A549 (cell line): ENCODE data around the gene CAMTA1. TPM values are rescaled to one million over a fixed set of nuclear protein-coding genes. Genes with fewer than 3 reads are reported as not detected.
"Not testable (repeated sequence)": the region's sequence is repeated elsewhere in the genome, so short reads cannot be mapped to it uniquely, and the experiment has no call there.

ENCODE experiments used
- ATAC-seq, 2 experiments: fragments of 200-7000 bp in 1 of 2; fragments of >200 bp in 1 of 2; cut with Nextera tagmentation in 1 of 2; cut with Tn5 transposase in 1 of 2; 3 replicates each; pipeline versions ENCODE4 v1.8.0 to v1.9.1; 2018 to 2020; ENCODE audit warnings: mild to moderate bottlenecking in 1 of 2, moderate library complexity in 1 of 2
- CTCF ChIA-PET: fragments of 300-600 bp; sonication (Branson Sonifier 250); formaldehyde crosslinking; extraction: SDS; loops from one replicate; lab custom pipeline; 2021; ENCODE audit warnings: antibody characterized with exemption, inconsistent platforms; lab: Yijun Ruan, JAX
- POLR2A ChIA-PET: fragments of 350-600 bp; formaldehyde crosslinking; extraction: SDS; loops from one replicate; lab custom pipeline; 2021; ENCODE audit warnings: antibody characterized with exemption, inconsistent platforms; lab: Yijun Ruan, JAX
- DNase-seq, 2 experiments: peaks; one replicate each; pipeline versions ENCODE4 v3.0.0 to v3.0.0-alpha.2; 2011 to 2016; ENCODE audit warnings: low read depth in 1 of 2, low spot score in 1 of 2
- FAIRE-seq: peaks from 2 replicates; lab custom pipeline; 2011; peaks lifted over from hg19 to GRCh38; lab: Jason Lieb, UNC
- H3K27ac ChIP-seq, 2 experiments: fragments of >200 bp; sonication (Bioruptor Twin); formaldehyde crosslinking; 3 replicates each; pipeline ENCODE4 v1.5.1; 2016 to 2017
- H3K4me1 ChIP-seq: fragments of >200 bp; sonication (Bioruptor Twin); formaldehyde crosslinking; 3 replicates; pipeline ENCODE4 v1.6.1; 2016
- H3K4me2 ChIP-seq: fragments of >200 bp; sonication (Bioruptor Twin); formaldehyde crosslinking; 3 replicates; pipeline ENCODE4 v1.6.1; 2016
- H3K4me3 ChIP-seq: fragments of >200 bp; sonication (Bioruptor Twin); formaldehyde crosslinking; 3 replicates; pipeline ENCODE4 v1.5.1; 2016
- H3K9me3 ChIP-seq: fragments of >200 bp; sonication (Bioruptor Twin); formaldehyde crosslinking; 3 replicates; pipeline ENCODE4 v1.6.1; 2016
- BHLHE40 ChIP-seq: IDR thresholded peaks from 2 replicates; pipeline ENCODE4 v1.6.1; 2012; ENCODE audit warnings: low read depth, low read length, inconsistent platforms
- CBX2 ChIP-seq: fragments of 200-600 bp; sonication (generic); IDR thresholded peaks from 2 replicates; pipeline ENCODE4 v1.6.1; 2016; ENCODE audit warnings: low read depth, mild to moderate bottlenecking, borderline replicate concordance
- E2F6 ChIP-seq: IDR thresholded peaks from 2 replicates; pipeline ENCODE4 v1.6.1; 2012; ENCODE audit warnings: low read depth, borderline replicate concordance
- ELK1 ChIP-seq: fragments of 150-350 bp; IDR thresholded peaks from 2 replicates; pipeline ENCODE4 v1.6.1; 2014; ENCODE audit warnings: low read depth, mild to moderate bottlenecking, low read length
- FOSB ChIP-seq: fragments of 250-450 bp; sonication (Bioruptor Pico); IDR thresholded peaks from 2 replicates; pipeline ENCODE4 v1.5.0; 2020; ENCODE audit warnings: mild to moderate bottlenecking, moderate library complexity
- HEYL ChIP-seq: fragments of 250-450 bp; sonication (Bioruptor Pico); IDR thresholded peaks from 2 replicates; pipeline ENCODE4 v1.8.0; 2021; ENCODE audit warnings: mild to moderate bottlenecking, moderate library complexity
- MAX ChIP-seq: IDR thresholded peaks from 2 replicates; pipeline ENCODE4 v1.6.1; 2012
- NPAS2 ChIP-seq: fragments of 250-450 bp; sonication (Bioruptor Pico); IDR thresholded peaks from 2 replicates; pipeline ENCODE4 v1.8.0; 2022; ENCODE audit warnings: mild to moderate bottlenecking, moderate library complexity, borderline replicate concordance
- NR3C1 ChIP-seq: fragments of >200 bp; sonication (Bioruptor Twin); formaldehyde crosslinking; IDR thresholded peaks from 3 replicates; pipeline ENCODE4 v1.6.1; 2017
- PBX3 ChIP-seq: IDR thresholded peaks from 2 replicates; pipeline ENCODE4 v1.6.1; 2012
- POLR2A ChIP-seq: IDR thresholded peaks from 2 replicates; pipeline ENCODE4 v1.6.1; 2012; ENCODE audit warnings: mild to moderate bottlenecking, low read length
- RAD21 ChIP-seq, 2 experiments: fragments of >200 bp in 1 of 2; sonication (Bioruptor Twin) in 1 of 2; formaldehyde crosslinking in 1 of 2; IDR thresholded peaks in 1 of 2; conservative IDR thresholded peaks in 1 of 2; 2 replicates in 1 of 2; 3 replicates in 1 of 2; pipeline ENCODE4 v1.6.1; 2012 to 2018; ENCODE audit warnings: inconsistent platforms in 1 of 2
- RCOR1 ChIP-seq: fragments of 150-350 bp; IDR thresholded peaks from 2 replicates; pipeline ENCODE4 v1.6.1; 2014; ENCODE audit warnings: antibody characterized with exemption, low read length, low read depth
- REST ChIP-seq: fragments of 200-600 bp; sonication (generic); IDR thresholded peaks from 2 replicates; pipeline ENCODE4 v1.6.1; 2016; ENCODE audit warnings: antibody characterized with exemption, mild to moderate bottlenecking, moderate library complexity
- RFX5 ChIP-seq: fragments of 450-650 bp; IDR thresholded peaks from 2 replicates; pipeline ENCODE4 v1.7.1; 2014; ENCODE audit warnings: antibody characterized with exemption, mild to moderate bottlenecking, moderate library complexity
- SMC3 ChIP-seq: fragments of >200 bp; sonication (Bioruptor Twin); formaldehyde crosslinking; IDR thresholded peaks from 3 replicates; pipeline ENCODE4 v1.6.1; 2018; ENCODE audit warnings: inconsistent platforms
- SREBF2 ChIP-seq: fragments of 450-650 bp; IDR thresholded peaks from 2 replicates; pipeline ENCODE4 v1.6.1; 2014; ENCODE audit warnings: mild to moderate bottlenecking, moderate library complexity
- TFCP2L1 ChIP-seq: fragments of 250-450 bp; sonication (Bioruptor Pico); IDR thresholded peaks from 2 replicates; pipeline ENCODE4 v1.5.0; 2021; ENCODE audit warnings: mild to moderate bottlenecking
- ZFP36 ChIP-seq: fragments of 450-650 bp; IDR thresholded peaks from 2 replicates; pipeline ENCODE4 v1.6.1; 2014; ENCODE audit warnings: borderline replicate concordance; ENCODE audit not compliant: partially characterized antibody
- WGBS: methylation state at CpG from one replicate; pipeline ENCODE4 v1.1.6; 2017; ENCODE audit errors: missing lambda C conversion rate; 5-methylcytosine and 5-hydroxymethylcytosine counted together
- polyA plus RNA-seq, 4 experiments: library from polyadenylated mRNA; depleted of rRNA in 3 of 4; stranded (reverse); fragments of >200 nt; fragmentation: RNase III in 1 of 4; extraction: RNeasy Plus Mini Kit Qiagen cat#74134 plus additional on column Dnase treatment in 1 of 4; gene quantifications; 2 replicates in 3 of 4; 3 replicates in 1 of 4; pipeline ENCODE4 v1.2.3, GENCODE V29; 2011 to 2017

CAMTA1 gene
- polyA plus RNA-seq, 2 of the 4 experiments (the other 2 are of a cell fraction): 58.8 to 75.0 TPM

- FAIRE-seq (no peak), ATAC-seq (no peak), DNase-seq (no peak)
- no peaks in the 10 kb centered on the region for H3K9me3 ChIP-seq
- no peak overlapping the region for H3K4me2 ChIP-seq
- no peak overlapping the region for H3K27ac ChIP-seq
- no peak overlapping the region for H3K4me3 ChIP-seq
- CTCF ChIA-PET: no interaction called here
- no peaks in the 10 kb centered on the region for H3K4me1 ChIP-seq
- TF ChIP-seq E2F6 (no peak), RCOR1 (no peak), TFCP2L1 (CRISPR knock-in tag) (no peak), FOSB (no peak), NR3C1 (no peak), NPAS2 (CRISPR knock-in tag) (no peak), RAD21 (conservative IDR thresholded peaks at IDR 0.05 in 1 of 2, IDR thresholded peaks at IDR 0.05 in 1 of 2) (no peak), SMC3 (no peak), ZFP36 (no peak), BHLHE40 (no peak), POLR2A (no peak), REST (no peak), CBX2 (no peak), HEYL (CRISPR knock-in tag) (no peak), PBX3 (no peak), ELK1 (no peak), SREBF2 (no peak), RFX5 (no peak), MAX (no peak)
- POLR2A ChIA-PET: no interaction called here
- WGBS: 89% methylated on average over 5 of the region's 5 CpGs
These were observed 361.5 kb downstream of the CAMTA1 start for GRCh38 chr1:7146710-7147109.

GRCh38 chr1:7147581-7148282 is 362.5 kb downstream of the CAMTA1 start:
- DNase-seq, H3K27ac ChIP-seq, POLR2A ChIA-PET, ATAC-seq, H3K4me1 ChIP-seq, H3K4me3 ChIP-seq, H3K9me3 ChIP-seq, CTCF ChIA-PET, FAIRE-seq, H3K4me2 ChIP-seq: not testable (repeated sequence)
- 91% methylated on average over 3 of the region's 3 CpGs for WGBS
